ENCODE results near the gene KRTAP19-1.
"Not testable (repeated sequence)": the region's sequence is repeated elsewhere in the genome, so short reads cannot be mapped to it uniquely, and the experiment has no call there.

The KRTAP19-1 gene

GRCh38 chr21:30480145-30480544 is at the start of gene KRTAP19-1:
Gene KRTAP19-1 (minus strand): TSS chr21:30480367. CDS start chr21:30480317, 50 bp downstream.
- no peak for DNase-seq

GRCh38 chr21:30518876-30519275 is 38.7 kb upstream of the KRTAP19-1 start:
- no peak for DNase-seq

- DNase-seq: no peak
Observed at GRCh38 chr21:30515681-30516080, 35.5 kb upstream of the KRTAP19-1 start.

GRCh38 chr21:30505621-30506205 is 25.5 kb upstream of the KRTAP19-1 start:
- DNase-seq: not testable (repeated sequence)

GRCh38 chr21:30502041-30502440 is 21.9 kb upstream of the KRTAP19-1 start, which contains the start of gene KRTAP19-5:
Gene KRTAP19-5 (minus strand): TSS chr21:30502141. CDS start chr21:30502090, 51 bp downstream.
- no peak for DNase-seq

GRCh38 chr21:30497065-30497464 is 16.9 kb upstream of the KRTAP19-1 start, which contains the start of gene KRTAP19-4:
Gene KRTAP19-4 (minus strand): TSS chr21:30497165. CDS start chr21:30497110, 55 bp downstream.
- DNase-seq: no peak

GRCh38 chr21:30491963-30492428 is 11.8 kb upstream of the KRTAP19-1 start, which contains the start of gene KRTAP19-3:
Gene KRTAP19-3 (minus strand): TSS chr21:30492013. CDS start chr21:30491957, 56 bp downstream.
- no peak for DNase-seq

- DNase-seq: no peak
Observed at GRCh38 chr21:30487336-30487735, 7.2 kb upstream of the KRTAP19-1 start, which contains the start of gene KRTAP19-2. Gene KRTAP19-2 (minus strand): TSS chr21:30487436. CDS start chr21:30487348, 88 bp downstream.

- DNase-seq: no peak
Observed at GRCh38 chr21:30486180-30486579, 6.0 kb upstream of the KRTAP19-1 start.

- no peak for DNase-seq
Observed at GRCh38 chr21:30482130-30482529, 2.0 kb upstream of the KRTAP19-1 start.

- DNase-seq: no peak
Observed at GRCh38 chr21:30479259-30479658, 908 bp downstream of the KRTAP19-1 start.

- no peak for DNase-seq
Observed at GRCh38 chr21:30478004-30478403, 2.2 kb downstream of the KRTAP19-1 start.

GRCh38 chr21:30468900-30469714 is 11.1 kb downstream of the KRTAP19-1 start:
- DNase-seq: no peak

- no peak for DNase-seq
Observed at GRCh38 chr21:30463713-30464112, 16.5 kb downstream of the KRTAP19-1 start.

GRCh38 chr21:30448514-30448913 is 31.7 kb downstream of the KRTAP19-1 start:
- no peak for DNase-seq

GRCh38 chr21:30447056-30447455 is 33.1 kb downstream of the KRTAP19-1 start:
- DNase-seq: no peak

- no peak for DNase-seq
Observed at GRCh38 chr21:30444204-30444603, 36.0 kb downstream of the KRTAP19-1 start.

- no peak for DNase-seq
Observed at GRCh38 chr21:30443226-30443625, 36.9 kb downstream of the KRTAP19-1 start.

- DNase-seq: no peak
Observed at GRCh38 chr21:30439975-30440374, 40.2 kb downstream of the KRTAP19-1 start, which contains the start of gene KRTAP15-1. Gene KRTAP15-1 (plus strand): TSS chr21:30440275. CDS start chr21:30440328, 53 bp downstream.

GRCh38 chr21:30437010-30437565 is 43.1 kb downstream of the KRTAP19-1 start:
- no peak for DNase-seq

- DNase-seq: peak; percentile 27 to 30
Observed at GRCh38 chr21:30434033-30434631, 46.0 kb downstream of the KRTAP19-1 start.

- DNase-seq: no peak
Observed at GRCh38 chr21:30430170-30430655, 50.0 kb downstream of the KRTAP19-1 start, which contains the start of gene KRTAP13-4. Gene KRTAP13-4 (plus strand): TSS chr21:30430220. CDS start chr21:30430276, 56 bp downstream.
